Parathyroid adenoma (tissue), 2 donors: Measurements from ENCODE around the gene CEP162.
"Not testable (repeated sequence)": the region's sequence is repeated elsewhere in the genome, so short reads cannot be mapped to it uniquely, and the experiment has no call there.

ENCODE experiments used
- H2AFZ ChIP-seq: fragments of 300-600 bp; sonication (generic); one replicate; pipeline ENCODE4 v1.7.0; 2017; ENCODE audit warnings: antibody characterized with exemption, mild to moderate bottlenecking
- H3K27ac ChIP-seq: fragments of 300-600 bp; sonication (generic); one replicate; pipeline ENCODE4 v1.7.0; 2017
- H3K27me3 ChIP-seq: fragments of 300-600 bp; sonication (generic); one replicate; pipeline ENCODE4 v1.7.0; 2017; ENCODE audit warnings: low read length; ENCODE audit not compliant: control insufficient read depth, insufficient read depth
- H3K36me3 ChIP-seq: fragments of 300-600 bp; sonication (generic); one replicate; pipeline ENCODE4 v1.7.0; 2017; ENCODE audit warnings: low read length; ENCODE audit not compliant: control insufficient read depth, insufficient read depth
- H3K4me1 ChIP-seq: fragments of 300-600 bp; sonication (generic); one replicate; pipeline ENCODE4 v1.7.0; 2017; ENCODE audit warnings: control low read depth
- H3K4me2 ChIP-seq: fragments of 300-600 bp; sonication (generic); one replicate; pipeline ENCODE4 v1.7.0; 2017; ENCODE audit warnings: low read length
- H3K4me3 ChIP-seq: fragments of 300-600 bp; sonication (generic); one replicate; pipeline ENCODE4 v1.7.0; 2017; ENCODE audit warnings: low read depth, low read length
- H3K79me2 ChIP-seq: fragments of 300-600 bp; sonication (generic); one replicate; pipeline ENCODE4 v1.7.0; 2017; ENCODE audit warnings: control low read depth
- H3K9ac ChIP-seq: fragments of 300-600 bp; sonication (generic); one replicate; pipeline ENCODE4 v1.7.0; 2017; ENCODE audit warnings: mild to moderate bottlenecking
- H3K9me3 ChIP-seq: fragments of 300-600 bp; sonication (generic); one replicate; pipeline ENCODE4 v1.7.0; 2017; ENCODE audit warnings: low read length; ENCODE audit not compliant: control insufficient read depth
- CTCF ChIP-seq: fragments of 300-600 bp; sonication (generic); IDR thresholded peaks from one replicate; pipeline ENCODE4 v1.7.0; 2017; ENCODE audit warnings: antibody characterized with exemption, mild to moderate bottlenecking
- donor health status: primary hyperparathyroidism.

Gene CEP162

GRCh38 chr6:84166395-84166794 lies 61.0 kb downstream of the CEP162 start:
- no peak overlapping the region for H3K4me2 ChIP-seq
- H3K4me1 ChIP-seq, result no peaks in the 10 kb centered on the region
- H2AFZ ChIP-seq, result no peak overlapping the region
- H3K9me3 ChIP-seq, result no peaks in the 10 kb centered on the region
- H3K4me3 ChIP-seq, result no peak overlapping the region
- no peaks in the 10 kb centered on the region for H3K36me3 ChIP-seq
- no peaks in the 10 kb centered on the region for H3K27me3 ChIP-seq
- no peak overlapping the region for H3K9ac ChIP-seq
- no peaks in the 10 kb centered on the region for H3K79me2 ChIP-seq
- H3K27ac ChIP-seq, result no peak overlapping the region
- TF ChIP-seq CTCF, result no peak

GRCh38 chr6:84164328-84164727 lies 63.1 kb downstream of the CEP162 start:
- not testable (repeated sequence) for H3K4me2 ChIP-seq, H3K36me3 ChIP-seq, H2AFZ ChIP-seq, H3K79me2 ChIP-seq, H3K27me3 ChIP-seq, H3K9me3 ChIP-seq, H3K4me1 ChIP-seq, H3K27ac ChIP-seq, H3K9ac ChIP-seq, H3K4me3 ChIP-seq

GRCh38 chr6:84161190-84161589 lies 66.3 kb downstream of the CEP162 start:
- H3K4me3 ChIP-seq, result no peak overlapping the region
- no peak overlapping the region for H3K9ac ChIP-seq
- H3K36me3 ChIP-seq, result no peaks in the 10 kb centered on the region
- TF ChIP-seq CTCF, result no peak
- no peaks in the 10 kb centered on the region for H3K4me1 ChIP-seq
- H3K27me3 ChIP-seq, result no peaks in the 10 kb centered on the region
- no peaks in the 10 kb centered on the region for H3K79me2 ChIP-seq
- no peak overlapping the region for H3K4me2 ChIP-seq
- no peak overlapping the region for H2AFZ ChIP-seq
- H3K9me3 ChIP-seq, result no peaks in the 10 kb centered on the region
- H3K27ac ChIP-seq, result no peak overlapping the region

- no peak for TF ChIP-seq CTCF
Measured at GRCh38 chr6:84156306-84156705, 71.1 kb downstream of the CEP162 start.

GRCh38 chr6:84151669-84152068 lies 75.8 kb downstream of the CEP162 start:
- Histone ChIP-seq H3K36me3 (no peaks in the 10 kb centered on the region), H3K27ac (no peak overlapping the region)

More at GRCh38 chr6:84156306-84156705, 71.1 kb downstream of the CEP162 start:
- Histone ChIP-seq H3K4me3 (no peak overlapping the region), H3K9ac (no peak overlapping the region), H3K4me1 (no peaks in the 10 kb centered on the region), H3K27ac (no peak overlapping the region), H3K27me3 (no peaks in the 10 kb centered on the region), H3K36me3 (no peaks in the 10 kb centered on the region), H3K9me3 (no peaks in the 10 kb centered on the region), H3K79me2 (no peaks in the 10 kb centered on the region), H3K4me2 (no peak overlapping the region), H2AFZ (no peak overlapping the region)

More at GRCh38 chr6:84151669-84152068, 75.8 kb downstream of the CEP162 start:
- Histone ChIP-seq H3K27me3 (no peaks in the 10 kb centered on the region), H3K4me2 (no peak overlapping the region), H3K9me3 (no peaks in the 10 kb centered on the region), H3K4me1 (no peaks in the 10 kb centered on the region), H3K4me3 (no peak overlapping the region), H3K9ac (no peak overlapping the region), H2AFZ (no peak overlapping the region), H3K79me2 (no peaks in the 10 kb centered on the region)
- TF ChIP-seq CTCF, result no peak
